ENCODE results near the gene IL1R2.

The IL1R2 gene

GRCh38 chr2:102051692-102052277 is 60.0 kb downstream of the IL1R2 start:
- Histone ChIP-seq H3K27ac (ENCODE audit: extremely low read depth, low read depth, low read length) (no peak overlapping the region), H3K4me1 (ENCODE audit: control insufficient read depth, insufficient read depth, low read length) (no peaks in the 10 kb centered on the region), H3K4me3 (ENCODE audit: low read depth, low read length) (no peak overlapping the region), H3K9me3 (ENCODE audit: control insufficient read depth, insufficient read depth, low read depth, low read length) (no peaks in the 10 kb centered on the region), H3K36me3 (ENCODE audit: control insufficient read depth in 2 of 2, insufficient read depth in 1 of 2, low read length in 2 of 2) (no peaks in the 10 kb centered on the region)
- ChIA-PET CTCF (interaction anchor here (0.6 kb wide), 1 partner anchor 10 kb away, joined by 3 read pairs; no protein-coding TSS in a partner anchor), POLR2A (no interaction called here)
- no peak for TF ChIP-seq BCL11A (tag by site-specific recombination; IDR thresholded peaks at IDR 0.05; ENCODE audit: low read depth)
- TF ChIP-seq ZNF707 (tag by site-specific recombination; IDR thresholded peaks at IDR 0.05), result no peak
- TF ChIP-seq ZNF549 (tag by site-specific recombination; IDR thresholded peaks at IDR 0.05), result no peak
- TF ChIP-seq, protein P1, sequence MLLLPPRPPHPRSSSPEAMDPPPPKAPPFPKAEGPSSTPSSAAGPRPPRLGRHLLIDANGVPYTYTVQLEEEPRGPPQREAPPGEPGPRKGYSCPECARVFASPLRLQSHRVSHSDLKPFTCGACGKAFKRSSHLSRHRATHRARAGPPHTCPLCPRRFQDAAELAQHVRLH (tag by site-specific recombination; IDR thresholded peaks at IDR 0.05), result no peak
- TF ChIP-seq, protein P2, sequence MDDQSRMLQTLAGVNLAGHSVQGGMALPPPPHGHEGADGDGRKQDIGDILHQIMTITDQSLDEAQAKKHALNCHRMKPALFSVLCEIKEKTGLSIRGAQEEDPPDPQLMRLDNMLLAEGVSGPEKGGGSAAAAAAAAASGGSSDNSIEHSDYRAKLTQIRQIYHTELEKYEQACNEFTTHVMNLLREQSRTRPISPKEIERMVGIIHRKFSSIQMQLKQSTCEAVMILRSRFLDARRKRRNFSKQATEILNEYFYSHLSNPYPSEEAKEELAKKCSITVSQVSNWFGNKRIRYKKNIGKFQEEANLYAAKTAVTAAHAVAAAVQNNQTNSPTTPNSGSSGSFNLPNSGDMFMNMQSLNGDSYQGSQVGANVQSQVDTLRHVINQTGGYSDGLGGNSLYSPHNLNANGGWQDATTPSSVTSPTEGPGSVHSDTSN (CRISPR knock-in tag; IDR thresholded peaks at IDR 0.05), result no peak
- no peak for TF ChIP-seq SCRT1 (tag by site-specific recombination; IDR thresholded peaks at IDR 0.05; ENCODE audit: borderline replicate concordance)
- TF ChIP-seq, protein P3, sequence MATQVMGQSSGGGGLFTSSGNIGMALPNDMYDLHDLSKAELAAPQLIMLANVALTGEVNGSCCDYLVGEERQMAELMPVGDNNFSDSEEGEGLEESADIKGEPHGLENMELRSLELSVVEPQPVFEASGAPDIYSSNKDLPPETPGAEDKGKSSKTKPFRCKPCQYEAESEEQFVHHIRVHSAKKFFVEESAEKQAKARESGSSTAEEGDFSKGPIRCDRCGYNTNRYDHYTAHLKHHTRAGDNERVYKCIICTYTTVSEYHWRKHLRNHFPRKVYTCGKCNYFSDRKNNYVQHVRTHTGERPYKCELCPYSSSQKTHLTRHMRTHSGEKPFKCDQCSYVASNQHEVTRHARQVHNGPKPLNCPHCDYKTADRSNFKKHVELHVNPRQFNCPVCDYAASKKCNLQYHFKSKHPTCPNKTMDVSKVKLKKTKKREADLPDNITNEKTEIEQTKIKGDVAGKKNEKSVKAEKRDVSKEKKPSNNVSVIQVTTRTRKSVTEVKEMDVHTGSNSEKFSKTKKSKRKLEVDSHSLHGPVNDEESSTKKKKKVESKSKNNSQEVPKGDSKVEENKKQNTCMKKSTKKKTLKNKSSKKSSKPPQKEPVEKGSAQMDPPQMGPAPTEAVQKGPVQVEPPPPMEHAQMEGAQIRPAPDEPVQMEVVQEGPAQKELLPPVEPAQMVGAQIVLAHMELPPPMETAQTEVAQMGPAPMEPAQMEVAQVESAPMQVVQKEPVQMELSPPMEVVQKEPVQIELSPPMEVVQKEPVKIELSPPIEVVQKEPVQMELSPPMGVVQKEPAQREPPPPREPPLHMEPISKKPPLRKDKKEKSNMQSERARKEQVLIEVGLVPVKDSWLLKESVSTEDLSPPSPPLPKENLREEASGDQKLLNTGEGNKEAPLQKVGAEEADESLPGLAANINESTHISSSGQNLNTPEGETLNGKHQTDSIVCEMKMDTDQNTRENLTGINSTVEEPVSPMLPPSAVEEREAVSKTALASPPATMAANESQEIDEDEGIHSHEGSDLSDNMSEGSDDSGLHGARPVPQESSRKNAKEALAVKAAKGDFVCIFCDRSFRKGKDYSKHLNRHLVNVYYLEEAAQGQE (tag by site-specific recombination; IDR thresholded peaks at IDR 0.05), result no peak
- TF ChIP-seq ZNF639 (tag by site-specific recombination; IDR thresholded peaks at IDR 0.05), result no peak
- TF ChIP-seq MEIS1 (CRISPR knock-in tag; IDR thresholded peaks at IDR 0.05; ENCODE audit: borderline replicate concordance), result no peak
- TF ChIP-seq ZBTB8A (tag by site-specific recombination; IDR thresholded peaks at IDR 0.05), result no peak
- TF ChIP-seq ZNF76 (tag by site-specific recombination; IDR thresholded peaks at IDR 0.05; ENCODE audit: borderline replicate concordance, low read depth), result no peak

DNA sequence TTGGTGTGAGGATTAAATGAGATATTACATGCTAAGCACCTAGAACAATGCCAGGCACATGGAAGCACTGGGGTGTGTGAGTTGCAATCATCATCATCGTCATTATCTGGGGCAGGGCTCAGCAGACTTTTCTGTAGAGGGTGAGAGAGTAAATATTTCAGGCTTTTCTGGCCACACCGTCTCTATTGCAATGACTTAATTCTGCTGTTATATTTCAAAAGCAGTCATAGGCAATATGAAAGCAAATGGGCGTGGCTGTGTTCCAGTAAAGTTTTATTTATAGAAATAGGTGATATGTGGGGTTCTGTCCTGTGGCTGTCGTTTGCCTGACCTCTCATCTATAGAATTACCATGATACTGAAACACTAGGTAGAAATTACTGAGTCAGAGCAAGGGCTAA is 60.6 kb downstream of the IL1R2 start:
- Histone ChIP-seq H3K9me3 (ENCODE audit: control insufficient read depth, insufficient read depth, low read depth, low read length) (no peaks in the 10 kb centered on the region), H3K4me1 (ENCODE audit: control insufficient read depth, insufficient read depth, low read length) (no peaks in the 10 kb centered on the region), H3K36me3 (ENCODE audit: control insufficient read depth in 2 of 2, insufficient read depth in 1 of 2, low read length in 2 of 2) (no peaks in the 10 kb centered on the region), H3K27ac (ENCODE audit: extremely low read depth, low read depth, low read length) (no peak overlapping the region), H3K4me3 (ENCODE audit: low read depth, low read length) (no peak overlapping the region)
- no peak for TF ChIP-seq ZNF140 (tag by site-specific recombination; IDR thresholded peaks at IDR 0.05)
- TF ChIP-seq ZNF404 (tag by site-specific recombination; IDR thresholded peaks at IDR 0.05), result no peak
- no peak for TF ChIP-seq KLF16 (tag by site-specific recombination; IDR thresholded peaks at IDR 0.05)
- no peak for TF ChIP-seq SALL2 (tag by site-specific recombination; IDR thresholded peaks at IDR 0.05; ENCODE audit: borderline replicate concordance)
- TF ChIP-seq, protein P4, sequence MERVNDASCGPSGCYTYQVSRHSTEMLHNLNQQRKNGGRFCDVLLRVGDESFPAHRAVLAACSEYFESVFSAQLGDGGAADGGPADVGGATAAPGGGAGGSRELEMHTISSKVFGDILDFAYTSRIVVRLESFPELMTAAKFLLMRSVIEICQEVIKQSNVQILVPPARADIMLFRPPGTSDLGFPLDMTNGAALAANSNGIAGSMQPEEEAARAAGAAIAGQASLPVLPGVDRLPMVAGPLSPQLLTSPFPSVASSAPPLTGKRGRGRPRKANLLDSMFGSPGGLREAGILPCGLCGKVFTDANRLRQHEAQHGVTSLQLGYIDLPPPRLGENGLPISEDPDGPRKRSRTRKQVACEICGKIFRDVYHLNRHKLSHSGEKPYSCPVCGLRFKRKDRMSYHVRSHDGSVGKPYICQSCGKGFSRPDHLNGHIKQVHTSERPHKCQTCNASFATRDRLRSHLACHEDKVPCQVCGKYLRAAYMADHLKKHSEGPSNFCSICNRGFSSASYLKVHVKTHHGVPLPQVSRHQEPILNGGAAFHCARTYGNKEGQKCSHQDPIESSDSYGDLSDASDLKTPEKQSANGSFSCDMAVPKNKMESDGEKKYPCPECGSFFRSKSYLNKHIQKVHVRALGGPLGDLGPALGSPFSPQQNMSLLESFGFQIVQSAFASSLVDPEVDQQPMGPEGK (tag by site-specific recombination; IDR thresholded peaks at IDR 0.05), result no peak
- POLR2A ChIA-PET, result no interaction called here
- CTCF ChIA-PET, result no interaction called here

All from HEK293 (cell line).